HUES48 (cell line): ENCODE results near the gene RPS28.
"Not testable (repeated sequence)": the region's sequence is repeated elsewhere in the genome, so short reads cannot be mapped to it uniquely, and the experiment has no call there.

Source experiments
- H3K27ac ChIP-seq: one replicate; pipeline ENCODE4 v1.7.0; 2013; ENCODE audit warnings: low read depth, low read length, inconsistent platforms
- H3K27me3 ChIP-seq: 2 replicates; pipeline ENCODE4 v1.6.1; 2013; ENCODE audit warnings: mild to moderate bottlenecking, low read length; ENCODE audit not compliant: control insufficient read depth, insufficient read depth
- H3K36me3 ChIP-seq: 2 replicates; pipeline ENCODE4 v1.6.1; 2013; ENCODE audit warnings: low read length; ENCODE audit not compliant: control insufficient read depth, insufficient read depth
- H3K4me1 ChIP-seq: 2 replicates; pipeline ENCODE4 v1.6.1; 2013; ENCODE audit warnings: mild to moderate bottlenecking, low read length; ENCODE audit not compliant: control insufficient read depth, insufficient read depth
- H3K4me3 ChIP-seq: 2 replicates; pipeline ENCODE4 v1.5.1; 2013; ENCODE audit warnings: mild to moderate bottlenecking, low read depth, low read length
- H3K9ac ChIP-seq: 2 replicates; pipeline ENCODE4 v1.6.1; 2013; ENCODE audit warnings: mild to moderate bottlenecking, low read depth, low read length, moderate library complexity
- H3K9me3 ChIP-seq: 2 replicates; pipeline ENCODE4 v1.6.1; 2013; ENCODE audit warnings: low read length; ENCODE audit not compliant: control insufficient read depth, insufficient read depth

Gene RPS28

DNA sequence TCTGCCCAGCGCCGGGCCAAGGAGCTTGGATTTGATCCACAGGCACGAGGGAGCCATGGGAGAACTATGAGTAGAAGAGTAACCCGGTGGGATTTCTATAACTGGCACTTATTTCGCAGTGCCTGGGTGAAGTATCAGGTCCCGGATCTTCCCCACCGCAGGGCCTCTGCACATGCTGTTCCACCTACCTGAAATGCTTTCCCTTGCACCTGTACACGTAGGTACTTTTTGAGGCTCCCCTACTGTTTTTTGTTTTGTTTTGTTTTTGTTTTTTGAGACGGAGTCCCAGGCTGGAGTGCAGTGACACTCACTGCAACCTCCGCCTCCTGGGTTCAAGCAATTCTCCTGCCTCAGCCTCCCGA is 22.2 kb downstream of the RPS28 start:
- Histone ChIP-seq H3K4me3 (no peak overlapping the region), H3K9ac (no peak overlapping the region), H3K27me3 (peaks cover 6% of the 10 kb centered on the region), H3K27ac (no peak overlapping the region), H3K9me3 (no peaks in the 10 kb centered on the region), H3K36me3 (no peaks in the 10 kb centered on the region), H3K4me1 (peaks cover 3% of the 10 kb centered on the region)

DNA sequence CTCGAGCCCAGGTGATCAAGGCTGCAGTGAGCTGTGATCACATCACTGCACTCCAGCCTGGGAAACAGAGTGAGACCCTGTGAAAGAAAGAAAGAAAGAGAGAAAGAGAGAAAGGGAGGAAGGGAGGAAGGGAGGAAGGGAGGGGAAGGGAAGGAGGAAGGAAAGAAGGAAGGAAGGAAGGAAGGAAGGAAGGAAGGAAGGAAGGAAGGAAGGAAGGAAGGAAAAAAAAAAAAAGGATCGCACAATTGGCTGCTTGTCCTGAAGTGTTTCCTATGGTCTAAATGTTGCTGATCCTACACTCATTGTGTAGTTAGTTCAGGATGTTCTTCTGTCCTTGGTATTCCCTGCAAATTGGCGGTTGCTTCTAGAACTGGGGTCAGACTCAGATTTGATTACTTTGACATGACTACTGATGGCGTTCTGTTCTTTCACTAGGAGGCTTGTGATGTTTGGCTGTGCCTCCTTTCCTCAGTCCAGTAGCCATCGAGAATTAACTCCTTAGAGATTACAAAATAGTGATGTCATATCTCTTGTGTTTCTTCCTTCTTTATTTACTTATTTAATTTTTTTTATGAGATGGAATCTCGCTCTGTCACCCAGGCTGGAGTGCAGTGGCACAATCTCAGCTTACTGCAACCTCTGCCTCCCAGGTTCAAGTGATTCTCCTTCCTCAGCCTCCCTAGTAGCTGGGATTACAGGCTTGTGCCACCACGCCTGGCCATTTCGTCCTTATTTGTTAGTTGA is 28.5 kb downstream of the RPS28 start:
- H3K9me3 ChIP-seq, H3K27me3 ChIP-seq, H3K36me3 ChIP-seq, H3K27ac ChIP-seq, H3K9ac ChIP-seq, H3K4me1 ChIP-seq, H3K4me3 ChIP-seq: not testable (repeated sequence)

DNA sequence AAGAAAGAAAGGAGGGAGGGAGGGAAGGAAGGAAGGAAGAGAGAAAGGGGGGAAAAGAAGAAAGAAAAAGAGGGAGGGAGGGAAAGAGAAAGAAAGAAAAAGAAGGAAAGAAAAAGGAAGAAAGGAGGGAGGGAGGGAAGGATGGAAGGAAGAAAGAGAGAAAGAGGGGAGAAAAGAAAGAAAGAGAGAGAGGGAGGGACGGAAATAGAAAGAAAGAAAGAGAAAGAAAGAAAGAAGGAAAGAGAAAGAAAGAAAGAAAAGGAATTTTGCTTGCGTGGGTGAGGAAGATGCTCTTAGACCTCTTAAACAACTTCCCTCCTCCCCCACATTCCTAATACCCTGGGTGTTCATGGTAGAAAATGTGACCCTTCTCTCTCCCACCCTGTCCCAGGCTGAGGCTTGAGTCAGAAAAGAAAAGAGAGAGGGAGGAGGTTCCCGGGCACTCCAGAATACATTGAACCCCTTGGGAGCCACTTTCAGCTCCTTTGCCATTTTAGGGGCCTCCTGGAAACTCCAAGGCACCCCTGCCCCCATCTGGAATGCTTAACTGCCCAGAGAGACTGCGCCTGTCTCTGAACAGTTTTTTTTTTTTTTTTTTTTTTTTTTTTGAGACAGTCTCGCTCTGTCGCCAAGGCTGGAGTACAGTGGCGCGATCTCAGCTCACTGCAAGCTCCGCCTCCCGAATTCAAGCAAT is 31.0 kb downstream of the RPS28 start:
- H3K9me3 ChIP-seq: no peaks in the 10 kb centered on the region
- peak overlapping the region; percentile 14; the same call in 1 of the 2 replicates for H3K4me3 ChIP-seq
- H3K4me1 ChIP-seq: peaks cover 8% of the 10 kb centered on the region; the same call in 1 of the 2 replicates
- H3K27me3 ChIP-seq: no peaks in the 10 kb centered on the region
- no peak overlapping the region for H3K27ac ChIP-seq
- no peak overlapping the region for H3K9ac ChIP-seq
- no peaks in the 10 kb centered on the region for H3K36me3 ChIP-seq

DNA sequence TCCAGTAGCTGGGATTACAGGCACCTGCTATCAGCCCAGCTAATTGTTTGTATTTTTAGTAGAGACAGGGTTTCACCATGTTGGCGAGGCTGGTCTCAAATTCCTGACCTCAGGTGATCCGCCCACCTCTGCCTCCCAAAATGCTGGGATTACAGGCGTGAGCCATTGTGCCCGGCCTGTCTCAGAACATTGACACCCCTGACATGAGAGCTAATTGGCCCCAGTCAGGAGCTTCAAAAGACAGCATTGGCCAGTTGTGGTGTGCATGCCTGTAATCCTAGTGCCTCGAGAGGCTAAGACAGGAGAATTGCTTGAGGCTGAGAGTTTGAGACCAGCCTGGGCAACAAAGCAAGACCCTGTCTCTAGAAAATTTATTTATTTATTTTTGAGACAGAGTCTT is 31.5 kb downstream of the RPS28 start:
- H3K36me3 ChIP-seq, H3K9ac ChIP-seq, H3K27ac ChIP-seq, H3K4me1 ChIP-seq, H3K27me3 ChIP-seq, H3K4me3 ChIP-seq, H3K9me3 ChIP-seq: not testable (repeated sequence)

DNA sequence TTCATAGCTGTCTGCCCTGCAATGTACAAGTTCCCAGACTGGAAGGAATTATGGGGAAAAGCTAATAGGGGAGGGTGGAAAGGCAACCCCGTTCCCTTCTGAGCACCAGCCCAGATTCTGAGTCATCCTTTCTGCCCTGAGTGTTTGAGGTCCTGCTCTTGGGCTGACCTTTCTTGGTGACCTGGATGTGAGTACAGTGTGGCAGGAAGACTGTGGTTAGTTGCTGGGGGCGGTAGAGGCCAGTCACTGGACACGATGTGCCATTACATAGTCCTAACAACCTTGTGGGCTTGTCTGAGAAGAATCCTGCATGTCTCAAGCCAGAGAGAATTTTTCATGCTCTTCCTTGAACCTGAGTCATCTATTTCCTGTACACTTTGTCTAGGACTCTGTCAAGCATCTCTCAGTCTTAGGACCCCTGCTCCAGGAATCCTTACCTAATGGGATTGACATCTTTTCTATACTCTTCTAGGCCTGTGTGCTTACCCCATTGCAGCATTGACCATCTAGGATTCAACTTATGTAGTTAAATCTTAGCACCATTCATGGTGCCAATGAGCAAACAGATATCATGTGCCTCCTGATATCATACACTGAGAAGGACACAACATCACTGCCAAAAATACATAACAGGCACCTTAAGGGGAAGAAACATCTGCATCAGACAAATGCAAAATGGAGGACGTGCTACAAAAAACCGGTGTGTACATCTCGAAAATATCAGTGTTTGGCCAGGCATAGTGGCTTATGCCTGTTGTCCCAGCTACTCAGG is 34.5 kb downstream of the RPS28 start:
- Histone ChIP-seq H3K9me3 (no peaks in the 10 kb centered on the region), H3K4me1 (peaks cover 8% of the 10 kb centered on the region; the same call in 1 of the 2 replicates), H3K27me3 (no peaks in the 10 kb centered on the region), H3K27ac (no peak overlapping the region), H3K36me3 (no peaks in the 10 kb centered on the region), H3K4me3 (no peak overlapping the region), H3K9ac (no peak overlapping the region)

DNA sequence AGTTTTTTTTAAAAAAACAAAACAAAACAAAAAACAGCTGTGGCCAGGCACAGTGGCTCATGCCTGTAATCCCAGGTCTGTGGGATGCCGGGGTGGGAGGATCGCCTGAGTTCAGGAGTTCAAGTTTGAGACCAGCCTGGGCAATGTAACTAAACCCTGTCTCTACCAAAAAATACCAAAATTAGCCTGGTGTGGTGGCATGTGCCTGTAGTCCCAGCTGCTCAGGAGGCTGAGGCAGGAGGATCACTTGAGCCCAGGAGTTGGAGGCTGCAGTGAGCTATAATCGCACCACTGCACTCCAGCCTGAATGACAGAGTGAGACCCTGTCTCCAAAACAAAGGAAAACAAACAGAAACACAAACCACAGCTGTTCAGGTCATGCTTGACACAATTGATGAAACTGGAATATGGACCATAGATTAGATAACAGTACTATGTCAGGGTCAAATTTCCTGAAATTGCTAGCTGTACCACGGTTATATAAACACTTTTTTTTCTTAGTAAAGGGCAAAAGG is 35.8 kb downstream of the RPS28 start:
- Histone ChIP-seq H3K4me3 (no peak overlapping the region), H3K4me1 (peaks cover 7% of the 10 kb centered on the region; the same call in 1 of the 2 replicates), H3K9me3 (no peaks in the 10 kb centered on the region), H3K27me3 (peaks cover 4% of the 10 kb centered on the region), H3K36me3 (no peaks in the 10 kb centered on the region), H3K27ac (no peak overlapping the region), H3K9ac (no peak overlapping the region)

DNA sequence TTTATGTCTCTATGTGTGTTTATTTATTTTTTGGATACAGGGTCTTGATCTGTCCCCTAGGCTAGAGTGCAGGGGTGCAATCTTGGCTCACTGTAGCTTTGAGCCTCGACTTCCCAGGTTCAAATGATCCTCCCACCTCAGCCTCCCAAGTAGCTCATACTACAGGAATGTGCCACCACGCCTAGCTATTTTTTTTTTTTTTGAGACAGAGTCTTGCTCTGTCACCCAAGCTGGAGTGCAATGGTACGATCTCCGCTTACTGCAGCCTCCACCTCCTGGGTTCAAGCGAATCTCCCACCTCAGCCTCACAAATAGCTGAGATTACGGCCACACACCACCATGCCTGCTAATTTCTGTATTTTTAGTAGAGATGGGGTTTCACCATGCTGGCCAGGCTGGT is 37.7 kb downstream of the RPS28 start:
- H3K9ac ChIP-seq: no peak overlapping the region
- no peaks in the 10 kb centered on the region for H3K9me3 ChIP-seq
- H3K27me3 ChIP-seq: peaks cover 15% of the 10 kb centered on the region
- no peak overlapping the region for H3K4me3 ChIP-seq
- H3K4me1 ChIP-seq: peaks cover 4% of the 10 kb centered on the region; the same call in 1 of the 2 replicates
- no peaks in the 10 kb centered on the region for H3K36me3 ChIP-seq
- no peak overlapping the region for H3K27ac ChIP-seq

DNA sequence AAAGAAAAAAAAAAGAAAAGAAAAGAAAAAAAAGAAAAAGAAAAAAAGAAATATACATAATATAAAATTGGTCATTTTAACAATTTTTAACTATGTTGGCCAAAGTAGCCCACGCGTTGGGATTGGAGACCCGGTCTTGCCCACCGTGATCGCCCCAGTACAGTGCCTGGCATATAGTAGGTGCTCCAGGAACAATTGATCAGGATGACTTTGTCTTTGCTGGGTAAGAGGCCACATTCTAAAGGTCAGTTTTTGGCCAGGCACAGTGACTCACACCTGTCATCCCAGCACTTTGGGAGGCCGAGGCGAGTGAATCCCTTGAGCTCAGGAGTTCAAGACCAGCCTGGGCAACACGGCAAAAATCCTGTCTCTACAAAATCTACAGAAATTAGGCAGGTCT is 38.9 kb downstream of the RPS28 start:
- H3K4me1 ChIP-seq: peaks cover 4% of the 10 kb centered on the region; the same call in 1 of the 2 replicates
- H3K27me3 ChIP-seq: peaks cover 26% of the 10 kb centered on the region
- H3K36me3 ChIP-seq: no peaks in the 10 kb centered on the region
- no peak overlapping the region for H3K9ac ChIP-seq
- H3K9me3 ChIP-seq: no peaks in the 10 kb centered on the region
- H3K27ac ChIP-seq: no peak overlapping the region
- no peak overlapping the region for H3K4me3 ChIP-seq

DNA sequence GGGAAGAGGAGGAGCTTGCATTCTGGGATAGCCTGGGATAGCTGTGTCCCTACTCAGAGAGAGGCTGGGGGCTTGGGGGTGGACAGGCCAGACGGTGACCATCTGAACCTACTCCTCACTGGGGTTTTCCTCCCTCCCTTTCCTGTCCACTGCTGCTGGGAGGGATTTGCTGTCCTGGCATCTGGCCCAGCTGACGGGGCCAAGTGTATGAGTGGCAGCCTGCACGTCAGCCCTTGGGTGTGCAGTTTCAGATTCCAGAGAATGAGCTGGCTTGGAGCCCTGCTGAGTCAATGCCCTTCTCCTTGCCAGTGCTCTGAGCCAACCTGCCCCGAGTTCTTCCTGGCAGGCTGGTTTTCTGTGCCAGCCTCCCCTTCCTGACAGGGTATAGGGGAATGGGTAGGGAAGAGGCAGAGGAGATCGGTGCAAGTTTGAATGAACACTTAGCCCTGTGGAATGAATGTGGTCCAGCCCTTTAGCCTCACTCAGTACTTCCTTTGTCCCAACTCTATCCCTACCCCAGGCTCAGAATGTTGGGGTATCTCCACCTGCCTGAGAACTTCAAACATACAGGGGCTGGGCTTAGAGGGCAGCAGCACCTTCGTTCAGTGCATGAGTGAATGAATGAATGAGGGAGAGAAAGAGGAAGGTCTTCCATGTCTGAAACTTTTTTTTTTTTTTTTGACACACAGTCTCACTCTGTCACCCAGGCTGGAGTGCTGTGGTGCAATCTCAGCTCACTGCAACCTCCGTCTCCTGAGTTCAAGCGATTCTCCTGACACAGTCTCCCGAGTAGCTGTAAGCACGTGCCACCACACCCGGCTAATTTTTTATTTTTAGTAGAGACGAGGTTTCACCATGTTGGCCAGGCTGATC is 40.9 kb downstream of the RPS28 start:
- H3K4me1 ChIP-seq: peaks cover 12% of the 10 kb centered on the region
- H3K9me3 ChIP-seq: no peaks in the 10 kb centered on the region
- no peak overlapping the region for H3K27ac ChIP-seq
- H3K27me3 ChIP-seq: peaks cover 38% of the 10 kb centered on the region
- no peak overlapping the region for H3K9ac ChIP-seq
- no peak overlapping the region for H3K4me3 ChIP-seq
- H3K36me3 ChIP-seq: no peaks in the 10 kb centered on the region
